HG03066 (cell line): ENCODE measurements around the gene ATP6AP2.
"Not testable (repeated sequence)": the region's sequence is repeated elsewhere in the genome, so short reads cannot be mapped to it uniquely, and the experiment has no call there.

Source experiments
- ATAC-seq: cut with Tn5 transposase; IDR thresholded peaks from one replicate; pipeline ENCODE4 v1.9.1; 2021; ENCODE audit warnings: low read depth; ENCODE audit not compliant: unreplicated experiment

ATP6AP2 gene

DNA sequence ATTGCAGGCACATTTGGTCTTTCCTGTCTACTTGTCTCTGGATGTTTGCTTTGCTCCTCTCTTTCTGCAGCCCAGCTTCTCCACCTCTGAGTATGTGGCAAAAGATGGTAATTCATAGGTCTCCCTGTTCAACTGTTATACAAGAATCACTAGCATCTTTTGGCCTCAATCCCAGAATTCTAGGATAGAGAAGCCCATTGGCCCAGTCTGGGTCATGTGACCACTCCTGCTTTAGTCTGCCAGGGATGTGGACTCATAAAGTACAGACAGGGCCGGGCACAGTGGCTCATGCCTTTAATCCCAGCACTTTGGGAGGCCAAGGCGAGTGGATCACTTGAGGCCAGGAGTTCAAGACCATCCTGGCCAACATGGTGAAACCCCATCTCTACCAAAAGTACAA lies 5.4 kb upstream of the ATP6AP2 start:
- ATAC-seq, result not testable (repeated sequence)

DNA sequence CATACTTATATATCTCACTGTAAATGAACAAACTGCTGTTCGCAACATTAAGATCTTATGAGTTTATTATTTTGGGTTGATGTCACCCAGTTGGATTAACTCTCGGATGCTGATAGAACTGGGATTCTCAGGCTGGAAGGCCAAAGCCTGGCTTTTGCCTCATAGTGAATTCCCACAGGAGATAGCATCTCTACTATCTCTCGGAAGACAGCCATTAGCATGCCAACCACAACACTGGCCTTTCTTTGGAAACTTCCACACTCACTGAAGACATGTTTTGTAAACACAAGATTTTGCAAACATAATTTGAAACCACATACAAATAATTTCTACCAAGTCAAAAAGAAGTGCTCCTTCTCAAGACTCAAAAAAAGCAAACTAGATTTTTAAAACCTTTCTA lies 4.5 kb upstream of the ATP6AP2 start:
- no peak for ATAC-seq

DNA sequence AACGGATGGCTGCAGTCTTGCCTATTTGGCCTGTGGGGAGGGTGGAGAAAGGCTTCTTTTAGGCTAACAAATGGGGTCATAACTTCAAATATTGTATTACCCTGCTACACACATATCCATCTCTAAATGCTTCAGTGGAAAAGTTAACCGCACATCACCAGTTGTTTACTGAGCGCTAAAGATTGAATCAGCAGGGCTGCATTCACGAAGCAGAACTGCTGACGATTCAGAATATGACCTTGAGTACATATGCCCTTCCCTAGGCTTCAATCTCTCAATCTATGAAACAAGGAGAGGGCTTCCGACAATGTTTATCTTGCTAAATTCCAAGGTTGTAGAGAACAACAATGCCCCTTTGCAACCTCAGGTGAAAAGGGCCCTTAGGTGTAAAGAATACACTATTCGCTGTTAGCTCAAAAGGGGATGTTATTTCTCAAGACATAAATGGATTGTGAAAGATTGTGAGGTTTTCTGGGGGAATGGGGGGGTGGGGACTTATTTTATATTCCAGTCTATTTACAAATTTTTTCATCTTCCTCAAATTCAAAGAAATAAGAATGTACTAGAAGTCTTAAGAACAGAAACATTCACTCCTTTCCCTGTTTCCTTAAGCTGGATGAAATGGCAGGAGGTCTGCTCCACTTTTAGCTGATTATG lies 2.6 kb upstream of the ATP6AP2 start:
- ATAC-seq, result no peak

DNA sequence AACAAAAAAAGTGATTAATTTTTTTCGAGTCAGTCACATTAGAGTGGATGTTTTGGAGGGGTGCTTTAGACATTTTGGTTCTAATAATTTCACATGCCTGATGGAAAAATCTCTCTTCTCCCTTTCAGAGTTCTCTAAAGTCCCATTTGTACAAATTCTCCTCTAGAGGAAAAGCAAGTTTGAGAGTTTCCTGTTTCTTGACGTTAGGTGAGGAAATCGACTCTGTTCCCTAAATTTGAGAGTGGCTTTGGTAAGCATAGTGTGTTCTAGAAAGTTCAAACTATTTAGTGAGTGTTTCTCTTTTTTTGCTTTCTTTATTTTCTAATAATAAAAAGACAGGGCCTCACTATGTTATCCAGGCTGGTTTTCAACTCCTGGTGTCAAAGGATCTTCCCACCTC lies 1.6 kb upstream of the ATP6AP2 start:
- ATAC-seq, result no peak

DNA sequence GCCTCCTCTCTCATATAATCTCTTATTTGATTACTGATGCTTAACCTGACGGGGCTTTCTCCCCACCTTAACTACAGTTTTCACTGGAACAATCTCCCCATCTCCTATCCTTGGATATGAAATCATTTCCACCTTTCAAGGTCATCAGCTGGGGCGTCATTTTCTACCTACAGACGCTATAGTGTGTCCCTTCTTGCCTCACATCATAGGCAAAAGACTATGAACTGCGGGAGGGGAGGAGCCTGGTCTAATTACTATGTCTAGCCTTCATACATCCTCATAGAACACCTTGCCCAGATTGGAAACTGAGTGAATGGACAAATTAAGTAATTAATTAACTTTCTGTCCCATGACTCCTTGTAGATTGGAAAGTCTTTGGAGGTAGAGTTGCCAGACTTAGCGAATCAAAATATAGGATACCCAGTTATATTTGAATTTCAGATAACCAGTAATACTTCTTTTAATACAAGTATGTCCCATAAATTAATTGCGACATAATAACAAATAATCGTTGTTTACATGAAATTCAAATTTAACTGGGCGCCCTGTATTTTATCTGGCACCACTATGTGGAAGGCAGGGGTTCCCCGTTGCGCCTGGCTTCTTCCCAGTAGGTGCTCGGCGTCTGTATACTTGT lies 752 bp upstream of the ATP6AP2 start:
- ATAC-seq, result peak; percentile 43

DNA sequence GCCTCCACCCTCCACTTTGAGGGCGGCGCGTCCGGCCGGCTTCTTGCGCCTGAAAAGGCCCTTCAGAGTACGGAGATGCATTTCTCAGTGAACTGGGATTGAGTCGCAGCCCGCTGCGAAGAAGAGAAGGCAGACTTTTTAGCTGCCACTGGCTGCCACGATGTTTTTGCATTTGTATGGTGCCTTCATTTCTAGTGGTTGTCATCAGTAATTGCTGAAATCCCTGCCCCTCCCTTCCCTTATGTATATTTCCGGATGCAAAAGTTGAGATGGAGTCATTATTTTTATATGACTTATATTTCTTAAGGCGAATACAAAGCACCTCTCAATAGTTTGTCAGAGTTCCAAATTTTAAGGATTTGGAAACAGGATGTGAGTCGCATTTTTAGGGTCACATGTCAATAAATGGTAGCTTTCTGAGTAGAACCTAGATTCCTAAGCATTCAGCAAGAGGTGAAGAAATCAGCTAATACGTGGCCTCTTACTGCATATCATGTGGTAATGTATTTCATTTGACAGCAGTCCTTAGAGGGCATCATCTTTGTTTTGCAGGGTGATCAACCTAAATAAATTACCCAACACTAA lies 658 bp downstream of the ATP6AP2 start:
- ATAC-seq, result no peak

DNA sequence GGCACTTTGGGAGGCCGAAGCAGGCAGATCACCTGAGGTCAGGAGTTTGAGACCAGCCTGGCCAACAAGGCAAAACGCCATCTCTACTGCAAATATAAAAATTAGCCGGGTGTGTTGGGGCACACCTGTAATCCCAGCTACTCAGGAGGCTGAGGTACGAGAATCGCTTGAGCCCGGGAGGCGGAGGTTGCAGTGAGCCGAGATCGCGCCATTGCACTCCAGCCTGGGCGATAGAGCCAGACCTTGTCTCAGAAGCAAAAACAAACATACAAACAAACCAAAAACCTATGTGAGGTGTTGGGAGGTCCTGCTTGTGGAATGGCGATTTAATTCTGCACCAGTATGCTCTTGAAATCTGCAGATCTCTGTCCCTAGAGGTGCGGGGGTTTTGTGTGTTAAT lies 1.4 kb downstream of the ATP6AP2 start:
- ATAC-seq, result not testable (repeated sequence)

DNA sequence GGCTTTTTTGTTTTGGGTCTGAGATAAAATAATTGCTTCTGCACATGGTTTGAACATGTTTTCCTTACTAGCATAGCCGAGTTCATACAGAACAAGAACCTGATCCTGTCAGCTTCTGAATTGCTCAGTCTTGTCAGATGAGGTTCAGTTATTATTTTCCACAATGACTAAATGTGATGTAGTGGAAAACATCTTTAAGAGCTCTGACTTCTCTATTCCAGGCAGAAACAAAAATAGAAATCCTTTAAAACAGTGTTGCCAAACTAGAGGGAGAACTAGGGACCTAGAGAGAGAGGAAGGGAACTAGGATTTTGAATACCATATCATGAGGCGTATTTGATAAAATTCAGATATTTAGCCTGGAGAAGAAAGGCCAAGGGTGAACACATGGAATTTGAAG lies 2.0 kb downstream of the ATP6AP2 start:
- ATAC-seq, result no peak

DNA sequence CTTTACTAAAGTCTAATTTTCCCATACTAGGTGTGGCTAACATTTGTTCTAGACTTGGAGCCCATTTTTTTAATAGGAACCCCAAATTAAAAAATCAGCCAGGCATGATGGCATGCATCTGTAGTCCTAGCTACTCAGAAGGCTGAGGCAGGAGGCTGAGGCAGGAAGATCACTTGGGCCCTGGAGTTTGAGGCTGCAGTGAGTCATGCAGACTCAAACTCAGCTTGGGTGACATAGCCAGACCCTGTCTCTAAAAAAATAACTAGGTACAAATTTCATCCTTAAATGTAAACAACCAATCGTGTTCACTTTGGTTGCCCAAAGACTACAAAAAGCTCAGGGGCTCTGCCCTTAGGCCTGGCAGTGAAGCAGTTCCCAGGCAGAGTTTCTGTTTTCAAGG lies 6.9 kb downstream of the ATP6AP2 start:
- not testable (repeated sequence) for ATAC-seq

DNA sequence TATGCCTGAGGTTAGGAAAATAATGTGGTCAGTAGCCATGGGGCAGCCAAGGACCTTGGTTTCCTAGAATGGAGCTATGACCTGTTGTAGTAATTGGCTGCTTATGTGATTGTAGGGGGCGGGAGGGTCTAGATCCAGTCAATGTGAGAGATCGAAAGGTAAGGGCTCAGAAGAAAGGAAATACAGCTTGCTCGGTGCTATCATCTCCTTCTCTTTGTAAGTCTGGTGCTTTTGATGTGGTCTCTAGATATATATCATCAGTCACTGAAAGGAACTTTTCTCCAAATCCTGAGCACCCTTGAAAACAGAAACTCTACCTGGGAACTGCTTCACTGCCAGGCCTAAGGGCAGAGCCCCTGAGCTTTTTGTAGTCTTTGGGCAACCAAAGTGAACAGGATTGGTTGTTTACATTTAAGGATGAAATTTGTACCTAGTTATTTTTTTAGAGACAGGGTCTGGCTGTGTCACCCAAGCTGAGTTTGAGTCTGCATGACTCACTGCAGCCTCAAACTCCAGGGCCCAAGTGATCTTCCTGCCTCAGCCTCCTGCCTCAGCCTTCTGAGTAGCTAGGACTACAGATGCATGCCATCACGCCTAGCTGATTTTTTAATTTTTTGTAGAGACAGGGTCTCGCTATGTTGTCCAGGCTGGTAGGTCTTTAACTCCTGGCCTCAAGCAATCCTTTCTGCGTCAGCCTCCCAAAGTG lies 9.0 kb downstream of the ATP6AP2 start:
- not testable (repeated sequence) for ATAC-seq

DNA sequence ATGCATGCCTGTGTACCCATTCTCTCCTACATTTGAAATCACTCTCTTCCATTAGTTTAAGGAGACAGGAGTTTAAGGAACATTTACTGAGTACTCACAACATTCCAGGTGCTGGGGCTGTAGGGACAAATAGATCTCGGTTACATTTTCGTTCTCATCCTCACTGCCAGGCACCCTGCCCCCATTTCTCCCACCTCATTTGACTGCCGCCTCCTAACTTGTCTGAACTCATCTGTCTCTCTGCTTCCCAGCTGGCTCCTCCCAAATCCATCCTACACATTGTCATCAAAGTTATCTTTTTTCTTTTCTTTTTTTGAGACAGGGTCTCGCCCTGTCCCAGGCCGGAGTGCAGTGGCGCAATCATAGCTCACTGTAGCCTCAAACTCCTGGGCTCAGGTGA lies 22.7 kb downstream of the ATP6AP2 start:
- ATAC-seq, result no peak

DNA sequence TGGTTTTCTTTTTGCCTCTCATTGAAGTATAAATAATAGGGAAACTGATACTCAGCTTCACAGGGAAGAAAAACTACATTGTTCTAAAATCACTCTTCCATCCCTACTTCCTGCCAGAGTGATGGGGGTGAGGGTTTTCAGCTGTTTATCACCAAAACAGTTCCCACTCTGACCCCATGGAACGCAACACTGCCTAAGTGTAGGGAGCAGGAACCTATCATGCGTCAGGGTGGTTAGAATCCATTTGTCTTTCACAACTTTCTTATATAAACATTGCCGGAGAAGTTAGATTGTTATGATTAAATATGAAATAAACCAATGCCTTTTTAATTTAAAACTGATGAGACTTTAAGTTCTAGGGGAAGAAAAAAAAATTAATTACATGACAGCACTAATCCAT lies 26.6 kb downstream of the ATP6AP2 start:
- no peak for ATAC-seq

DNA sequence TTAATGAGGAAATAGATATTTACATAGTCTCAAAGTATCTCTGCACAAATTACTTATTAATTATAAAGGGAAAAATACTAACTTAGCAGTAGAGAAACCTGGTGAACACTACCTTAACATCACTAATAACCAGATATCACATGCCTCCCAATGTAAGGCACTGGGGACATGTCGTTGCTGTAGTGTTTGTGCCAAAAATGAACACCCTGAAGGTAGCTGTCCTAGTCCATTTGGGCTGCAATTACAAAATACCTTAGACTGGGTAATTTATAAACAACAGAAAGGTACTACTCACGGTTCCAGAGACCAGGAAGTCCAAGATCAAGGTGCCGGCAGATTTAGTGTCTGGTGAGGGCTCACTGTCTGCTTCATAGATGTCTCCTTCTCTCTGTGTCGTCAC lies 31.7 kb downstream of the ATP6AP2 start:
- ATAC-seq, result no peak

DNA sequence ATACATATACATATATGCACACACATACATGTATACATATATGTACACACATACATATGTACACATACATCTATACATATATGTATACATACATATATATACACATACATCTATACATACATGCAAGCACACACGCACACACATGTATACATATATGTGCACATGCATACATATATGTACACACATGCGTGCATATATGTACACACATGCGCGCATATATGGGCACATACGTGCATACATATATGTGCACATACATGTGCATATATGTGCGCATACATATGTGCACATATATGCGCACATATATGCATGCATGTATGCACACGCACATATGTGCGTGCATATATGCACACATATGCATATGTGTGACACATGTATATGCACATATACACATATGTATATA lies 35.2 kb downstream of the ATP6AP2 start:
- no peak for ATAC-seq

DNA sequence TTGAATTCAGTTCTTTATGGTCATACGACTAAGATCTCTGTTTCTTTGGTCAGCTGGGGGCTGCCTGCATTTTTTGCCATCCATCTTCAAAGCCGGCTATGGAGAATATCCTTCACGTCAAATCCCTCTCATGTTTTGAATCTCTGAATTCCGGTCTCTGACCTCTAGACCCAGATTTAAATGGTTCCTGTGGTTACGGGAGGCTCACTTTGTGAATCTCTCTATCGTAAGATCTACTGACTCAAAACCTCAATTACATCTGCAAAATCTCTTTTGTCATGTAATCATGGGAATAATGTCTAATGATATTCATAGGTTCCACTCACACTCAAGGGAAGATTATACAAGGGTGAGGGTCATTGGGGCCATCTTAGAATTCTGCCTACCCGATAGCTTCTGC lies 36.8 kb downstream of the ATP6AP2 start:
- ATAC-seq, result no peak

DNA sequence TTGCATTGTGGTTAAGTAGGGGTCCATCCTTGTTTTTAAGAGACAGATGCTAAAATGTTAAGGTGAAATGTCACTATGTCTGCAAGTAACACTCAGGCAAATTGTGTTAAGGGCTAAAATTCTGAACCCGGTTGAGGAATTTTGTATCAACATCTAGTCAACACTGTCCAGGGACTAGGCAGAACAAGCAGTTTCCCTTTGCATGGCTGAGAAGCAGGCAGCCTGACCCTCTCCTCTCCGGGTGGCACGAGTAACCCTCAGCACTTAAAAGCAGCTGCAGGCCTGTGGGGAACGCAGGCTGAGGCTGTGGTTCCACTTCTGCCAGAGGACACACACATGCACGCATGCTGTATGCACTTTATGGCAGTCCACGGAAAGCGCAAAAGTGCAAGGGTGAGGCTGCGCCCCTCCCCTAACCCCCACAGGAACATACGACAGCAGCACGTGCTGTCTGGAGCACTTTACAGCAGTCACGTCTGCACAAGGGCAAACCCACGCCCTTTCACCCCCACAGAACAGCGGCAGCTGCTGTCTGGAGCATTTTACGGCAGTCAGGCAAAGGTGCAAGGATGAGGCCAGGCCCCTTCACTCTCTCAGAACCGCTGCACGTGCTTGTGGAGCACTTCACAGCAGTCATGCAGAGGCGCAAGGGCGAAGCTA lies 41.8 kb downstream of the ATP6AP2 start:
- ATAC-seq, result no peak

DNA sequence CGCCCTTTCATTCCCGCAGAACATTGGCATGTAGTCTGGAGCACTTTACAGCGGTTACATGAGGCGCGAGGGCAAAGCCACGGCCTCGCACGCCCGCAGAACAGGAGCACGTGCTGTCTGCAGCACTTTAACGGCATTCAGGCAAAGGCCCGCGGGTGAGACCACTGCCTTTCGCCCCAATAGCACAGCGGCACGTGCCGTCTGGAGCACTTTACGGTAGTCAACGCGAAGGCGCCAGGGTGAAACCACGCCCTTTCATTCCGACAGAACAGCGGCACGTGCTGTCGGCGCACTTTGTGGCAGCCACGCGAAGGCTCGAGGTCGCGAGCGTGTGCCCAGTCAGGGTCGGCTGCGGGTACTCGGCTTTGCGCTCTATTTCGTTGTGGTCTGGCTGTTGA lies 42.4 kb downstream of the ATP6AP2 start, which contains the start of gene MPC1L:
Gene MPC1L, plus strand, starts transcription at position 290 of the 398 bp plus-strand sequence. CDS start 138 bp downstream, outside the sequence.
- ATAC-seq, result no peak

DNA sequence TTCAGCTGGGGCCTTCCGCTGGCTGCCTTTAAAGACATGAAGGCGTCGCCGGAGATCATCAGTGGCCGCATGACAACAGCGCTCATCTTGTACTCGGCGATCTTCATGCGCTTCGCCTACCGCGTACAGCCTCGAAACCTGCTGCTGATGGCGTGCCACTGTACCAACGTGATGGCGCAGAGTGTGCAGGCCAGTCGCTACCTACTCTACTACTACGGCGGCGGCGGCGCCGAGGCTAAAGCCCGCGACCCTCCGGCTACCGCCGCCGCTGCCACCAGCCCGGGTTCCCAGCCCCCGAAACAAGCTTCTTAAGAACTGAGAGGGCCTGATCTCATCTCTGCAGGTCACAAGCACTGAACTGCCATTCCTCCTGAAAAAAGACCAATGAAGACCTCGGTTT lies 42.9 kb downstream of the ATP6AP2 start:
- no peak for ATAC-seq

DNA sequence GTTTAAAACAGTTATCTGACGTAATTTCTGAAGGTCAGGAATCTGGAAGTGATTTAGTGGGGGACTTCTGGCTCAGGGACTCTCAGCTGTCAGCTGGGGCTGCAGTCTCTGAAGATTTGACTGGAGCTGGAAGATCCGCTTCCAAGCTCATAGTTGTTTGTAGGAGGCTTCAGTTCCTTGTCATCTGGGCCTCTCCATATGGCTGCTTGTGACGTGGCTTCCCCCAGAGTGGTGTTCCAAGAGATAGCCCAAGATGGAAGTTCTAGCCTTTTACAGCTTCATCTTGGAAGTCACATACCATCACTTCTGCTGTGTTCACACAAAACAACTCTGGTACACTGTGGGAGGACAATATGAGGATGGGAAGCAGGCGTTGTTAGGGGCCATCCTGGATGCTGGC lies 44.5 kb downstream of the ATP6AP2 start:
- no peak for ATAC-seq

DNA sequence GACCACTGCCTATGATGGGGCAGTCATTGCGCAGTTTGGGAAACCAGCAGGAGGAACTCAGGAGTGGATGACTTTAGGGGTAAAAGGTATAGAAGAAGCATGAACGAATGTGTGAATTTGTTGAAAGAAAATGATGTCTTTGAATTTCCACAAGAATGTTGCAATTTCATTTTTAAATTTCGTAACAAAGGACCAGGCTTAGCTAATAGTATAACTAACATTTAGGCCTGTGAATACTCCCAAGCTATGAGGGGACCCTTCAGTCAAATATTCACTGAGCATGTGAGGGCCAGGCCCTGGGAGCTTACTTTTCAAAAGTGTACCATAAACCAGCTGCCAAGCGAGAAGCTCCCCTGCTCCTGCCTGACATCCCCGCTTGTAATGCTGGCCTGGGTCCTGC lies 47.7 kb downstream of the ATP6AP2 start:
- no peak for ATAC-seq

DNA sequence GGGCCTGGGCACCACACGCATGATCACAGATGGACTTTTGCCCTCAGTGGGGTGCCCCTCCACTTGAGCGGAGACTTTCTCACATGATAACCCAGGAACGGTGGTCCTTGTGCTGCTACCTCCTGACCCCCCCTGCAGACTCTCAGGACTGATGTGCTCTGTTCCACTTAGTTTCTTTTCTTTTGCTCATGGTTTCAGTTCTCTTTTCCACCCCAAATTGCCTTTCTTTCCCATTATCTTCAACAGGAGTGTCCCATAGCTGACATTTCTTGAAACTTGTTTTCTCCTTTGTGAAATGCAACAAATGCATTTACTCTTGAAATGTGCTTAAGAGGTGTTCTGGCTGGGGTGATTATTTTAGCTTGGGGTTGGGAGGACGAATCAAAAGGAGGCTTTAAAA lies 51.4 kb downstream of the ATP6AP2 start:
- ATAC-seq, result no peak
